ENCODE data around the gene TTC3.

- TF ChIP-seq, protein P1, sequence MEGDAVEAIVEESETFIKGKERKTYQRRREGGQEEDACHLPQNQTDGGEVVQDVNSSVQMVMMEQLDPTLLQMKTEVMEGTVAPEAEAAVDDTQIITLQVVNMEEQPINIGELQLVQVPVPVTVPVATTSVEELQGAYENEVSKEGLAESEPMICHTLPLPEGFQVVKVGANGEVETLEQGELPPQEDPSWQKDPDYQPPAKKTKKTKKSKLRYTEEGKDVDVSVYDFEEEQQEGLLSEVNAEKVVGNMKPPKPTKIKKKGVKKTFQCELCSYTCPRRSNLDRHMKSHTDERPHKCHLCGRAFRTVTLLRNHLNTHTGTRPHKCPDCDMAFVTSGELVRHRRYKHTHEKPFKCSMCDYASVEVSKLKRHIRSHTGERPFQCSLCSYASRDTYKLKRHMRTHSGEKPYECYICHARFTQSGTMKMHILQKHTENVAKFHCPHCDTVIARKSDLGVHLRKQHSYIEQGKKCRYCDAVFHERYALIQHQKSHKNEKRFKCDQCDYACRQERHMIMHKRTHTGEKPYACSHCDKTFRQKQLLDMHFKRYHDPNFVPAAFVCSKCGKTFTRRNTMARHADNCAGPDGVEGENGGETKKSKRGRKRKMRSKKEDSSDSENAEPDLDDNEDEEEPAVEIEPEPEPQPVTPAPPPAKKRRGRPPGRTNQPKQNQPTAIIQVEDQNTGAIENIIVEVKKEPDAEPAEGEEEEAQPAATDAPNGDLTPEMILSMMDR (conservative IDR thresholded peaks at IDR 0.05; ENCODE audit: low read length): no peak
- TF ChIP-seq EZH2phosphoT487 (IDR thresholded peaks at IDR 0.05; ENCODE audit: borderline replicate concordance, low read depth, low read length): no peak
Observed at GRCh38 chr21:37210130-37210529, 137.1 kb downstream of the TTC3 start.
